GM10266 (cell line): ENCODE data around the gene SLCO6A1.

Experiments used
- DNase-seq: peaks from one replicate; pipeline ENCODE4 v3.0.0; 2012; ENCODE audit errors: extremely low spot score
- CTCF ChIP-seq: IDR thresholded peaks from 2 replicates; pipeline ENCODE4 v1.5.1; 2012; ENCODE audit warnings: mild to moderate bottlenecking, low read depth; ENCODE audit not compliant: control insufficient read depth, insufficient read depth; ENCODE audit errors: missing control alignments

Gene SLCO6A1

GRCh38 chr5:102451082-102451481, 47.7 kb downstream of the SLCO6A1 start:
- no peak for TF ChIP-seq CTCF
- no peak for DNase-seq

GRCh38 chr5:102450313-102450990, 48.3 kb downstream of the SLCO6A1 start:
- no peak for DNase-seq

GRCh38 chr5:102433473-102433872, 65.3 kb downstream of the SLCO6A1 start:
- no peak for DNase-seq
- no peak for TF ChIP-seq CTCF

More at GRCh38 chr5:102450313-102450990, 48.3 kb downstream of the SLCO6A1 start:
- no peak for TF ChIP-seq CTCF

GRCh38 chr5:102421647-102422046, 77.2 kb downstream of the SLCO6A1 start:
- no peak for TF ChIP-seq CTCF
- DNase-seq: no peak

GRCh38 chr5:102418531-102418930, 80.3 kb downstream of the SLCO6A1 start:
- no peak for TF ChIP-seq CTCF
- DNase-seq: no peak

- TF ChIP-seq CTCF: no peak
- no peak for DNase-seq
Measured at GRCh38 chr5:102414448-102414847, 84.4 kb downstream of the SLCO6A1 start.

- no peak for DNase-seq
- no peak for TF ChIP-seq CTCF
Measured at GRCh38 chr5:102388235-102388634, 110.6 kb downstream of the SLCO6A1 start.
